Pancreas (tissue), 10 donors: ENCODE measurements around the gene CELF1. TPM values are rescaled to one million over a fixed set of nuclear protein-coding genes. Genes with fewer than 3 reads are reported as not detected.

ENCODE experiments used
- ATAC-seq, 4 donors: fragments of 200-7000 bp; cut with Tn5 transposase; one replicate each; pipeline versions ENCODE4 v1.8.0 to v1.9.1; 2020; ENCODE audit warnings: mild to moderate bottlenecking in 4 of 4, moderate library complexity in 4 of 4
- DNase-seq, 6 donors: peaks; one replicate each; pipeline ENCODE4 v3.0.0-alpha.2; 2020
- FAIRE-seq: peaks from 2 replicates; lab custom pipeline; 2012; peaks lifted over from hg19 to GRCh38; lab: Jason Lieb, UNC
- H3K27ac ChIP-seq, 4 donors: fragments of 200-600 bp; sonication (generic); 1 replicate in 3 of 4; 2 replicates in 1 of 4; pipeline versions ENCODE4 v1.5.0 to v1.8.0; 2020
- H3K27me3 ChIP-seq, 4 donors: fragments of 200-600 bp; one replicate each; pipeline ENCODE4 v1.8.0; 2021
- H3K36me3 ChIP-seq, 3 donors: fragments of 200-600 bp; sonication (generic) in 1 of 3; one replicate each; pipeline versions ENCODE4 v1.5.0 to v1.8.0; 2020 to 2021
- H3K4me1 ChIP-seq, 3 donors: fragments of 200-600 bp; one replicate each; pipeline ENCODE4 v1.8.0; 2021
- H3K4me3 ChIP-seq, 4 donors: fragments of 200-600 bp; sonication (generic) in 2 of 4; one replicate each; pipeline versions ENCODE4 v1.5.0 to v1.8.0; 2020 to 2021
- H3K9me3 ChIP-seq, 4 donors: fragments of 200-600 bp; one replicate each; pipeline ENCODE4 v1.8.0; 2021
- CTCF ChIP-seq, 4 donors: fragments of 200-600 bp; sonication (generic) in 3 of 4; IDR thresholded peaks; one replicate each; pipeline versions ENCODE4 v1.5.0 to v1.8.0; 2021; ENCODE audit warnings: antibody characterized with exemption in 4 of 4
- WGBS, 2 donors: extraction: QIAGEN DNeasy Blood & Tissue Kit; methylation state at CpG; one replicate each; pipeline ENCODE4 v1.1.7; 2013; 5-methylcytosine and 5-hydroxymethylcytosine counted together
- intact Hi-C, 3 donors: fragments of 100-400 bp; cut with DNase I; formaldehyde crosslinking; loops; one replicate each; pipeline versions ENCODE4 v1.11.1 to v1.14.2; 2022
- polyA plus RNA-seq, 2 donors: library from polyadenylated mRNA; stranded (reverse); fragments of 200-250 nt; gene quantifications; one replicate each; pipeline ENCODE4 v1.2.3, GENCODE V29; 2013
- total RNA-seq, 6 donors: library from RNA; stranded (reverse); fragmentation: NEBNext Ultra II Directional in 4 of 6; extraction: Animal tissue kit (Norgen Biotek cat#: 25700) in 4 of 6; gene quantifications; one replicate each; pipeline versions ENCODE4 v1.2.1 to v1.2.4, GENCODE V29; 2021 to 2023
- donor health status: healthy with polysubstance abuse.
- donor health status: DM: no; HTN: no; CAD: no; lungs with moderate emphysema.
- donor health status: DM: no; HTN: no; CAD: no.
- donor health status: control.
- donor health status: control.
- donor health status: Bipolar disorder and iron deficiency.
- donor health status: DM: yes; HTN: yes; CAD: no.
- donor health status: DM: no; HTN: no; CAD: no.
- donor health status: DM: no; HTN: no; CAD: no.
- donor health status: DM: yes; HTN: yes; CAD: no.

The CELF1 gene
- total and polyA plus RNA-seq, 8 donors, result 20.0 to 56.3 (median 35.9) TPM

- ATAC-seq (no peak), FAIRE-seq (no peak), DNase-seq (no peak)
- TF ChIP-seq CTCF (IDR thresholded peaks at IDR 0.05), result no peak
- Histone ChIP-seq H3K4me3 (no peak overlapping the region), H3K27me3 (no peaks in the 10 kb centered on the region), H3K9me3 (no peaks in the 10 kb centered on the region), H3K27ac (no peak overlapping the region), H3K4me1 (peaks cover 7 to 13% (median 8%) of the 10 kb centered on the region in 3 donors), H3K36me3 (no peaks in the 10 kb centered on the region)
- intact Hi-C loops, result no loop called here
Observed at GRCh38 chr11:47496808-47497207, 56.1 kb downstream of the CELF1 start.

- no peaks in the 10 kb centered on the region for H3K27me3 ChIP-seq
- intact Hi-C loops, result no loop called here
- FAIRE-seq (no peak), DNase-seq (no peak), ATAC-seq (no peak)
- H3K4me1 ChIP-seq, result peaks cover 7 to 13% (median 8%) of the 10 kb centered on the region in 3 donors
- H3K36me3 ChIP-seq, result no peaks in the 10 kb centered on the region
- no peaks in the 10 kb centered on the region for H3K9me3 ChIP-seq
- no peak overlapping the region for H3K4me3 ChIP-seq
- 68 to 90% methylated on average over 1 of the region's 1 CpG for WGBS, 2 donors
- no peak for TF ChIP-seq CTCF (IDR thresholded peaks at IDR 0.05)
- H3K27ac ChIP-seq, result no peak overlapping the region
Observed at GRCh38 chr11:47495856-47496217, 57.1 kb downstream of the CELF1 start.

- Histone ChIP-seq H3K27ac (no peak overlapping the region), H3K4me1 (peaks cover 7 to 13% (median 8%) of the 10 kb centered on the region in 3 donors), H3K27me3 (no peaks in the 10 kb centered on the region), H3K4me3 (no peak overlapping the region), H3K9me3 (no peaks in the 10 kb centered on the region), H3K36me3 (no peaks in the 10 kb centered on the region)
- FAIRE-seq, result no peak
- peak in 1 of 4 donors; percentile 13 for ATAC-seq
- intact Hi-C loops, result no loop called here
- no peak for TF ChIP-seq CTCF (IDR thresholded peaks at IDR 0.05)
- 77 to 79% methylated on average over 4 of the region's 4 CpGs for WGBS, 2 donors
- no peak for DNase-seq
Observed at GRCh38 chr11:47495011-47495855, 57.7 kb downstream of the CELF1 start.

- Histone ChIP-seq H3K27me3 (no peaks in the 10 kb centered on the region), H3K4me3 (no peak overlapping the region), H3K27ac (peak overlapping the region in 2 of 4 donors; percentile 48 to 61), H3K9me3 (no peaks in the 10 kb centered on the region), H3K4me1 (peaks cover 7 to 16% (median 14%) of the 10 kb centered on the region in 3 donors), H3K36me3 (peaks cover 0 to 20% (median 19%) of the 10 kb centered on the region in 3 donors)
- 67 to 72% methylated on average over 2 of the region's 2 CpGs for WGBS, 2 donors
- ATAC-seq, result peak in 1 of 4 donors; percentile 23
- no peak for DNase-seq
- no peak for FAIRE-seq
- intact Hi-C loops, result no loop called here
- TF ChIP-seq CTCF (IDR thresholded peaks at IDR 0.05), result no peak
Observed at GRCh38 chr11:47489395-47489755, 63.6 kb downstream of the CELF1 start.
